ENCODE data around the gene ANXA2.

DNA sequence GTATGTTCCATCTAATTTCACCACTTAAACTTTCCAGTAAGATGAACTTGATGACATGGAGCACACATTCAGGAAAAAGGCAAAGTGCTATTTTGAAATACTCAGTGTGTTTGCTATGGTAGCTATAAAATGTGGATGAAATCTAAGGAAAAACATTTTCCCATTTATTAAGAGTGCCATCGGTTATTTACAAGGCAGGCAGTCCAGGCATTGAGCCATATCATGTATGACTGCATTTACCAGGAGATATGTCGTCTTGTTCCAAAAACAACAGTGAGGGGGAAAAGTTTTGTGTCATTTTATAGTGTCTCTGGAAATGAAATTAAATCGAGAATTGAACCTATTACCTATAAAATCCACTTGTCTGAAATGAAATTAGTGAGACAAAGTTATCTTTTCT lies 13.7 kb downstream of the ANXA2 start:
- TF ChIP-seq, protein P1, sequence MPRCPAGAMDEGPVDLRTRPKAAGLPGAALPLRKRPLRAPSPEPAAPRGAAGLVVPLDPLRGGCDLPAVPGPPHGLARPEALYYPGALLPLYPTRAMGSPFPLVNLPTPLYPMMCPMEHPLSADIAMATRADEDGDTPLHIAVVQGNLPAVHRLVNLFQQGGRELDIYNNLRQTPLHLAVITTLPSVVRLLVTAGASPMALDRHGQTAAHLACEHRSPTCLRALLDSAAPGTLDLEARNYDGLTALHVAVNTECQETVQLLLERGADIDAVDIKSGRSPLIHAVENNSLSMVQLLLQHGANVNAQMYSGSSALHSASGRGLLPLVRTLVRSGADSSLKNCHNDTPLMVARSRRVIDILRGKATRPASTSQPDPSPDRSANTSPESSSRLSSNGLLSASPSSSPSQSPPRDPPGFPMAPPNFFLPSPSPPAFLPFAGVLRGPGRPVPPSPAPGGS (IDR thresholded peaks at IDR 0.05; ENCODE audit: borderline replicate concordance, insufficient read depth, low read depth, low read length, poor library complexity, severe bottlenecking), result no peak
- TF ChIP-seq, protein P2, sequence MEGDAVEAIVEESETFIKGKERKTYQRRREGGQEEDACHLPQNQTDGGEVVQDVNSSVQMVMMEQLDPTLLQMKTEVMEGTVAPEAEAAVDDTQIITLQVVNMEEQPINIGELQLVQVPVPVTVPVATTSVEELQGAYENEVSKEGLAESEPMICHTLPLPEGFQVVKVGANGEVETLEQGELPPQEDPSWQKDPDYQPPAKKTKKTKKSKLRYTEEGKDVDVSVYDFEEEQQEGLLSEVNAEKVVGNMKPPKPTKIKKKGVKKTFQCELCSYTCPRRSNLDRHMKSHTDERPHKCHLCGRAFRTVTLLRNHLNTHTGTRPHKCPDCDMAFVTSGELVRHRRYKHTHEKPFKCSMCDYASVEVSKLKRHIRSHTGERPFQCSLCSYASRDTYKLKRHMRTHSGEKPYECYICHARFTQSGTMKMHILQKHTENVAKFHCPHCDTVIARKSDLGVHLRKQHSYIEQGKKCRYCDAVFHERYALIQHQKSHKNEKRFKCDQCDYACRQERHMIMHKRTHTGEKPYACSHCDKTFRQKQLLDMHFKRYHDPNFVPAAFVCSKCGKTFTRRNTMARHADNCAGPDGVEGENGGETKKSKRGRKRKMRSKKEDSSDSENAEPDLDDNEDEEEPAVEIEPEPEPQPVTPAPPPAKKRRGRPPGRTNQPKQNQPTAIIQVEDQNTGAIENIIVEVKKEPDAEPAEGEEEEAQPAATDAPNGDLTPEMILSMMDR (IDR thresholded peaks at IDR 0.05 in 2 of 3, conservative IDR thresholded peaks at IDR 0.05 in 1 of 3; ENCODE audit: control insufficient read depth in 2 of 3, extremely low read depth in 1 of 3, insufficient read depth in 1 of 3, low read depth in 3 of 3, low read length in 3 of 3), result no peak
- TF ChIP-seq GABPA (IDR thresholded peaks at IDR 0.05; ENCODE audit: low read depth) (no peak), POLR2AphosphoS5 (IDR thresholded peaks at IDR 0.05; ENCODE audit: low read length) (no peak), POLR2A (IDR thresholded peaks at IDR 0.05; ENCODE audit: low read depth, low read length) (no peak), SMAD1 (IDR thresholded peaks at IDR 0.05; ENCODE audit: low read depth, partially characterized antibody) (no peak), PAX8 (IDR thresholded peaks at IDR 0.05) (no peak), SMC3 (IDR thresholded peaks at IDR 0.05; ENCODE audit: borderline replicate concordance, low read length) (no peak), MYC (IDR thresholded peaks at IDR 0.05; ENCODE audit: insufficient read depth, insufficient read length, insufficient replicate concordance, low read length, severe bottlenecking) (no peak), ATF7 (IDR thresholded peaks at IDR 0.05; ENCODE audit: low read depth) (no peak)
- TF ChIP-seq, protein P3, sequence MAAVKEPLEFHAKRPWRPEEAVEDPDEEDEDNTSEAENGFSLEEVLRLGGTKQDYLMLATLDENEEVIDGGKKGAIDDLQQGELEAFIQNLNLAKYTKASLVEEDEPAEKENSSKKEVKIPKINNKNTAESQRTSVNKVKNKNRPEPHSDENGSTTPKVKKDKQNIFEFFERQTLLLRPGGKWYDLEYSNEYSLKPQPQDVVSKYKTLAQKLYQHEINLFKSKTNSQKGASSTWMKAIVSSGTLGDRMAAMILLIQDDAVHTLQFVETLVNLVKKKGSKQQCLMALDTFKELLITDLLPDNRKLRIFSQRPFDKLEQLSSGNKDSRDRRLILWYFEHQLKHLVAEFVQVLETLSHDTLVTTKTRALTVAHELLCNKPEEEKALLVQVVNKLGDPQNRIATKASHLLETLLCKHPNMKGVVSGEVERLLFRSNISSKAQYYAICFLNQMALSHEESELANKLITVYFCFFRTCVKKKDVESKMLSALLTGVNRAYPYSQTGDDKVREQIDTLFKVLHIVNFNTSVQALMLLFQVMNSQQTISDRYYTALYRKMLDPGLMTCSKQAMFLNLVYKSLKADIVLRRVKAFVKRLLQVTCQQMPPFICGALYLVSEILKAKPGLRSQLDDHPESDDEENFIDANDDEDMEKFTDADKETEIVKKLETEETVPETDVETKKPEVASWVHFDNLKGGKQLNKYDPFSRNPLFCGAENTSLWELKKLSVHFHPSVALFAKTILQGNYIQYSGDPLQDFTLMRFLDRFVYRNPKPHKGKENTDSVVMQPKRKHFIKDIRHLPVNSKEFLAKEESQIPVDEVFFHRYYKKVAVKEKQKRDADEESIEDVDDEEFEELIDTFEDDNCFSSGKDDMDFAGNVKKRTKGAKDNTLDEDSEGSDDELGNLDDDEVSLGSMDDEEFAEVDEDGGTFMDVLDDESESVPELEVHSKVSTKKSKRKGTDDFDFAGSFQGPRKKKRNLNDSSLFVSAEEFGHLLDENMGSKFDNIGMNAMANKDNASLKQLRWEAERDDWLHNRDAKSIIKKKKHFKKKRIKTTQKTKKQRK (IDR thresholded peaks at IDR 0.05; ENCODE audit: low read depth, low read length), result no peak
